Putamen (tissue), 1 donor: Measurements from ENCODE around the gene NTM.

Experiments
- DNase-seq: peaks from one replicate; pipeline ENCODE4 v3.0.0-alpha.2; 2016; ENCODE audit warnings: low spot score

Gene NTM

GRCh38 chr11:132158091-132158490, 787.7 kb downstream of the NTM start:
- DNase-seq, result no peak

GRCh38 chr11:132158696-132159095, 788.3 kb downstream of the NTM start:
- DNase-seq, result no peak

- no peak for DNase-seq
Observed at GRCh38 chr11:132161403-132162078, 791.1 kb downstream of the NTM start.

- no peak for DNase-seq
Observed at GRCh38 chr11:132168344-132168981, 798.0 kb downstream of the NTM start.

- DNase-seq, result no peak
Observed at GRCh38 chr11:132171031-132171430, 800.6 kb downstream of the NTM start.

GRCh38 chr11:132174362-132175255, 804.2 kb downstream of the NTM start:
- DNase-seq, result no peak

- no peak for DNase-seq
Observed at GRCh38 chr11:132177106-132177505, 806.7 kb downstream of the NTM start.

GRCh38 chr11:132184079-132184478, 813.7 kb downstream of the NTM start:
- no peak for DNase-seq

- no peak for DNase-seq
Observed at GRCh38 chr11:132185726-132186592, 815.5 kb downstream of the NTM start.

GRCh38 chr11:132186699-132187098, 816.3 kb downstream of the NTM start:
- DNase-seq, result no peak

- DNase-seq, result peak; percentile 14
Observed at GRCh38 chr11:132187386-132187785, 817.0 kb downstream of the NTM start.

GRCh38 chr11:132187814-132188213, 817.4 kb downstream of the NTM start:
- DNase-seq, result no peak

- no peak for DNase-seq
Observed at GRCh38 chr11:132196928-132197327, 826.5 kb downstream of the NTM start.

- DNase-seq, result no peak
Observed at GRCh38 chr11:132200353-132200936, 830.0 kb downstream of the NTM start.

- no peak for DNase-seq
Observed at GRCh38 chr11:132202621-132203020, 832.2 kb downstream of the NTM start.

- DNase-seq, result no peak
Observed at GRCh38 chr11:132205006-132205405, 834.6 kb downstream of the NTM start.

- DNase-seq, result no peak
Observed at GRCh38 chr11:132205496-132205895, 835.1 kb downstream of the NTM start.

GRCh38 chr11:132206993-132207392, 836.6 kb downstream of the NTM start:
- no peak for DNase-seq

GRCh38 chr11:132208477-132209055, 838.2 kb downstream of the NTM start:
- DNase-seq, result no peak

GRCh38 chr11:132211479-132211878, 841.1 kb downstream of the NTM start:
- DNase-seq, result no peak

GRCh38 chr11:132217856-132218255, 847.4 kb downstream of the NTM start:
- no peak for DNase-seq
